Nephron (organoid): ENCODE results near the gene DHCR7.

Experiments used
- H3K27ac Mint-ChIP-seq, 3 experiments: 2 replicates each; pipeline ENCODE4 v1.8.0; 2020; ENCODE audit warnings: mixed read lengths in 3 of 3, mild to moderate bottlenecking in 2 of 3, moderate library complexity in 1 of 3
- H3K27me3 Mint-ChIP-seq: 2 replicates; pipeline ENCODE4 v1.8.0; 2021; ENCODE audit warnings: low read depth, mild to moderate bottlenecking, moderate library complexity, mixed read lengths
- H3K36me3 Mint-ChIP-seq: 2 replicates; pipeline ENCODE4 v1.8.0; 2020; ENCODE audit warnings: low read depth, mixed read lengths
- H3K4me1 Mint-ChIP-seq: 2 replicates; pipeline ENCODE4 v1.8.0; 2020; ENCODE audit warnings: mixed read lengths
- H3K4me3 Mint-ChIP-seq, 3 experiments: 2 replicates each; pipeline ENCODE4 v1.8.0; 2020; ENCODE audit warnings: mild to moderate bottlenecking in 3 of 3, mixed read lengths in 3 of 3, moderate library complexity in 2 of 3
- H3K9me3 Mint-ChIP-seq: 2 replicates; pipeline ENCODE4 v1.8.0; 2020; ENCODE audit warnings: mixed read lengths
- CTCF ChIP-seq, 3 experiments: fragments of 200-600 bp; sonication (generic); IDR thresholded peaks; one replicate each; pipeline ENCODE4 v1.5.0; 2021; ENCODE audit warnings: antibody characterized with exemption in 3 of 3; ENCODE audit not compliant: unreplicated experiment in 3 of 3

DHCR7 gene

GRCh38 chr11:71431271-71431670, 16.9 kb downstream of the DHCR7 start:
- Mint-ChIP-seq H3K4me3 (no peak overlapping the region), H3K36me3 (peaks cover 15% of the 10 kb centered on the region), H3K9me3 (peaks cover 5% of the 10 kb centered on the region), H3K4me1 (peaks cover 11% of the 10 kb centered on the region), H3K27ac (no peak overlapping the region), H3K27me3 (peaks cover 3% of the 10 kb centered on the region)
- no peak for TF ChIP-seq CTCF (IDR thresholded peaks at IDR 0.05; ENCODE audit: unreplicated experiment in 3 of 3)

DNA sequence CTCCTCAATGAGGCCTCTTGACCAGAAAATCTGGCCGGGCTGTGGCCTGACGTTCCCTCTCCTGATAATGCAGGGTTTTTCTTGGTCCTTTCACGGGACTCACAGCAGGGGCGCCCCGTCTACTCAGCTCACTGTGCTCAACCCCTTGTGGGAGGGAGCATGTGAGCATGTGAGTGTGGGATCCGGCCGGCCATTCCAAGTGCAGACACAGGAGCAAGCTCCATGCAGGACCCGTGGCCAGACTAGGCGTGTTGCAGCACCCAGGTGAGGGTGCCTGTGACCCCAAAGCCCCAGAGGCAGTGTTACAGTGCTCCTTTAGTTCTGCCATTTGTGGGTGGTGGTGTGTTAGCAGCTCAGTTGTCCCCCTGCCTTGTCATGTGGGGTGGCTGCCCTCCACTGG, 18.0 kb downstream of the DHCR7 start:
- Mint-ChIP-seq H3K27ac (no peak overlapping the region), H3K4me3 (no peak overlapping the region), H3K36me3 (peaks cover 12% of the 10 kb centered on the region), H3K4me1 (peaks cover 11% of the 10 kb centered on the region), H3K27me3 (peaks cover 3% of the 10 kb centered on the region), H3K9me3 (peaks cover 5% of the 10 kb centered on the region)
- no peak for TF ChIP-seq CTCF (IDR thresholded peaks at IDR 0.05; ENCODE audit: unreplicated experiment in 3 of 3)

DNA sequence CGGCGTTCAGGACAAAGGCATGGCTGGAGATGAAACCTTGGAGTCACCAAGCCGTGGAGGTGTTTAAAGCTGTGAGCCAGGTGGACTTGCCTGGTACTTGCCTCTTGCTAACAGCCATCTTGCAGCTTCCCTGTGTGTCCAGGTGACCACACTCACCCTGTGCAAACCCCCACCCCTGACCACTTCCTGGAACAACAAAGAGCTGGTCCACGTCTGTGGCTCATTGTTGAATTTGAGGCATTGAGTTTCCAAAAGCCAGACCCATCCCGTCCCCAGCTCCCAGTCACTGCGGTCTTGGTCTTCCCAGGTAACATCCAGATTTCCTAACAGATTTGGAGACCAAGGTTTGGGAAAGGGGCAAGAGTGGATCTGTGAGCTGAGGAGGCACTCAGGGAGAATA, 18.5 kb downstream of the DHCR7 start:
- H3K9me3 Mint-ChIP-seq: peaks cover 5% of the 10 kb centered on the region
- H3K27me3 Mint-ChIP-seq: peaks cover 3% of the 10 kb centered on the region
- H3K4me1 Mint-ChIP-seq: peaks cover 11% of the 10 kb centered on the region
- H3K4me3 Mint-ChIP-seq: no peak overlapping the region
- no peak for TF ChIP-seq CTCF (IDR thresholded peaks at IDR 0.05; ENCODE audit: unreplicated experiment in 3 of 3)
- H3K27ac Mint-ChIP-seq: no peak overlapping the region
- H3K36me3 Mint-ChIP-seq: peaks cover 7% of the 10 kb centered on the region

DNA sequence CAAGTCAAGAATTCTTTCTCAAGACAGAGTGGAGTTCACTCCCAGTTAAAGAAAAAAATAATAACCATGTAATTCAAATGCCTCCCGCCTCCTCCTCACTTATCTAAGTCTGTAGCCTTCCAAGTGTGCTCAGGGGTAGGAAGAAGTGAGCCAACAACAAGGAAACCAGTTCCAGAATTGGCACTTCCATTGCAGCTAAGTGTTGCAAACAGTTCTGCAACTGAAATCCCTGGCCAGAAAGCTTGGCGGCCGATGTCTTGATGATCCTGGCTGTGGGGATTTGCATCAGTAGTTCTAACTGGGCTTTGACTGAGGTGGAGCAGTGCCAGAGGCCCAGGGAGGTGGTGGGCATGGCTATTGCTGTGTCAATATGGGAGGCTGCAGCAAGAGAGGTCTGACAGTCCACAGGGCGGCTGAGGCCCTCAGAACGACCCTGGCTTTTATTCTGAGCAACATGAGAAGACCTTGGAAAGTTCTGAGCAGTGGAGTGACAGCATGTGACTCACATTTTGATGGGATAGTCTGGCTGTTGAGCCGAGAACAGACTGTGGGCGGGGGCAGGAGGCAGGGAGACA, 19.2 kb downstream of the DHCR7 start:
- Mint-ChIP-seq H3K9me3 (peaks cover 5% of the 10 kb centered on the region), H3K27me3 (peaks cover 8% of the 10 kb centered on the region), H3K4me3 (no peak overlapping the region), H3K4me1 (peaks cover 11% of the 10 kb centered on the region), H3K27ac (no peak overlapping the region), H3K36me3 (no peaks in the 10 kb centered on the region)
- no peak for TF ChIP-seq CTCF (IDR thresholded peaks at IDR 0.05; ENCODE audit: unreplicated experiment in 3 of 3)

DNA sequence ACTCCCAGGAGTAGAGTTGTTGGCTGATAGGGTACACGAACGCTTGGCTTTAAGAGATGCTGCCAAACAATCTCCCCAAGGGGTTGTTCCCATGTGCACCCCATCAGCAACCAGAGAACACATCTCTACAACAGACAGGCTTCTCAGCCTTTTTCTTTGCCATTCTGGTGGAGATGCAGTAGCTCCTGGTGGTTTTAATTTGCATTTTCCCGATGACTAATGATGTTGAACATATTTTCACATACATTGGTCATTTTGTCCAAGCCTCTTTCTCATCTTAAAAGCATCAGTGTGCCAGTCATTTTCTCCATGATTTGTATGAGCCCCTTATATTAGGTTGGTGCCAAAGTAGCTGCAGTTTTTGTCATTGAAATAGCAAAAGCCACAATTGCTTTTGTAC, 21.8 kb downstream of the DHCR7 start:
- peaks cover 7% of the 10 kb centered on the region for H3K27me3 Mint-ChIP-seq
- peaks cover 11% of the 10 kb centered on the region for H3K4me1 Mint-ChIP-seq
- H3K9me3 Mint-ChIP-seq: peaks cover 5% of the 10 kb centered on the region
- no peak overlapping the region for H3K27ac Mint-ChIP-seq
- no peaks in the 10 kb centered on the region for H3K36me3 Mint-ChIP-seq
- no peak for TF ChIP-seq CTCF (IDR thresholded peaks at IDR 0.05; ENCODE audit: unreplicated experiment in 3 of 3)
- H3K4me3 Mint-ChIP-seq: no peak overlapping the region

- no peak for TF ChIP-seq CTCF (IDR thresholded peaks at IDR 0.05; ENCODE audit: unreplicated experiment in 3 of 3)
- Mint-ChIP-seq H3K27me3 (peaks cover 9% of the 10 kb centered on the region), H3K9me3 (peaks cover 5% of the 10 kb centered on the region), H3K4me1 (peaks cover 11% of the 10 kb centered on the region), H3K36me3 (no peaks in the 10 kb centered on the region), H3K4me3 (no peak overlapping the region), H3K27ac (no peak overlapping the region)
Observed at GRCh38 chr11:71425860-71426259, 22.3 kb downstream of the DHCR7 start.
